Keratinocyte (primary cell): ENCODE measurements around the gene MAML2. TPM values are rescaled to one million over a fixed set of nuclear protein-coding genes. Genes with fewer than 3 reads are reported as not detected.

ENCODE experiments used
- DNase-seq: peaks from one replicate; pipeline ENCODE4 v3.0.0-alpha.2; 2011; ENCODE audit warnings: low read depth, missing footprints, low spot score
- FAIRE-seq: peaks from 2 replicates; lab custom pipeline; 2011; peaks lifted over from hg19 to GRCh38; lab: Jason Lieb, UNC
- H2AFZ ChIP-seq: 2 replicates; pipeline ENCODE4 v1.6.0; 2012; ENCODE audit warnings: low read length, control low read depth, inconsistent platforms; ENCODE audit not compliant: control insufficient read depth
- H3K27ac ChIP-seq: 2 replicates; pipeline ENCODE4 v1.5.1; 2011; ENCODE audit warnings: low read length; ENCODE audit not compliant: control insufficient read depth, insufficient read depth
- H3K27me3 ChIP-seq: 3 replicates; pipeline ENCODE4 v1.6.0; 2011; ENCODE audit warnings: low read length; ENCODE audit not compliant: control insufficient read depth, insufficient read depth; ENCODE audit errors: extremely low read depth
- H3K36me3 ChIP-seq, 2 experiments: 2 replicates in 1 of 2; 3 replicates in 1 of 2; pipeline ENCODE4 v1.5.1; 2011; ENCODE audit warnings: low read length in 2 of 2, mild to moderate bottlenecking in 1 of 2; ENCODE audit not compliant: control insufficient read depth in 2 of 2, insufficient read depth in 2 of 2; ENCODE audit errors: extremely low read depth in 1 of 2
- H3K4me1 ChIP-seq: 3 replicates; pipeline ENCODE4 v1.5.1; 2011; ENCODE audit warnings: low read length; ENCODE audit not compliant: control insufficient read depth, insufficient read depth; ENCODE audit errors: extremely low read depth
- H3K4me2 ChIP-seq: 3 replicates; pipeline ENCODE4 v1.6.0; 2011; ENCODE audit warnings: low read depth, low read length; ENCODE audit not compliant: control insufficient read depth, insufficient read depth; ENCODE audit errors: extremely low read depth
- H3K4me3 ChIP-seq, 3 experiments: fragments of 200-600 bp in 1 of 3; sonication (generic) in 1 of 3; 2 replicates in 2 of 3; 3 replicates in 1 of 3; pipeline ENCODE4 v1.5.1; 2011 to 2016; ENCODE audit warnings: low read length in 3 of 3, mild to moderate bottlenecking in 3 of 3, control low read depth in 2 of 3, inconsistent platforms in 1 of 3, low read depth in 1 of 3, mixed read lengths in 1 of 3, mixed run types in 1 of 3, moderate library complexity in 1 of 3; ENCODE audit not compliant: control insufficient read depth in 2 of 3, insufficient read depth in 2 of 3; ENCODE audit errors: extremely low read depth in 1 of 3
- H3K79me2 ChIP-seq: 2 replicates; pipeline ENCODE4 v1.6.0; 2012; ENCODE audit warnings: low read length; ENCODE audit not compliant: control insufficient read depth, insufficient read depth
- H3K9ac ChIP-seq: 3 replicates; pipeline ENCODE4 v1.6.0; 2011; ENCODE audit warnings: low read length; ENCODE audit not compliant: control insufficient read depth, insufficient read depth; ENCODE audit errors: extremely low read depth
- H3K9me1 ChIP-seq: 3 replicates; pipeline ENCODE4 v1.6.0; 2011; ENCODE audit warnings: low read length; ENCODE audit not compliant: control insufficient read depth, insufficient read depth; ENCODE audit errors: extremely low read depth
- H3K9me3 ChIP-seq: 2 replicates; pipeline ENCODE4 v1.5.1; 2012; ENCODE audit warnings: low read depth, low read length; ENCODE audit not compliant: control insufficient read depth
- H4K20me1 ChIP-seq: 3 replicates; pipeline ENCODE4 v1.6.0; 2011; ENCODE audit warnings: low read length; ENCODE audit not compliant: control insufficient read depth, insufficient read depth; ENCODE audit errors: extremely low read depth
- CTCF ChIP-seq, 3 experiments: IDR thresholded peaks in 1 of 3; conservative IDR thresholded peaks in 1 of 3; optimal IDR thresholded peaks in 1 of 3; 2 replicates in 2 of 3; 3 replicates in 1 of 3; pipeline versions ENCODE3 to v1.5.1; 2011; ENCODE audit warnings: low read length in 3 of 3, mild to moderate bottlenecking in 3 of 3, moderate library complexity in 2 of 3, control low read depth in 1 of 3, inconsistent platforms in 1 of 3; ENCODE audit not compliant: insufficient read depth in 2 of 3; ENCODE audit errors: extremely low read depth in 1 of 3
- EZH2 ChIP-seq: IDR thresholded peaks from one replicate; pipeline ENCODE4 v1.6.1; 2012; ENCODE audit warnings: inconsistent platforms, mild to moderate bottlenecking, low read length, moderate library complexity
- dilution Hi-C: fragments of 300-500 bp; cut with MboI; formaldehyde crosslinking; loops from one replicate; pipeline ENCODE4 v1.7.0; 2020; ENCODE audit warnings: low sequenced_read_pairs; ENCODE audit not compliant: extremely low pct_ligation_motif_present
- polyA plus RNA-seq, 5 experiments: library from polyadenylated mRNA; depleted of rRNA in 3 of 5; stranded (reverse) in 3 of 5; stranded (forward) in 1 of 5; unstranded in 1 of 5; fragments of >200 nt; gene quantifications; 1 replicate in 1 of 5; 2 replicates in 3 of 5; 3 replicates in 1 of 5; pipeline versions ENCODE4 v1.2.1 to v1.2.3, GENCODE V29; 2011 to 2012; ENCODE audit warnings: missing spikeins in 2 of 5, low read depth in 1 of 5, low replicate concordance in 1 of 5

The MAML2 gene
- polyA plus RNA-seq, 1 donor (not counting 4 experiments of a cell fraction or from before 2014, with no cell fraction given): 4.2 TPM

DNA sequence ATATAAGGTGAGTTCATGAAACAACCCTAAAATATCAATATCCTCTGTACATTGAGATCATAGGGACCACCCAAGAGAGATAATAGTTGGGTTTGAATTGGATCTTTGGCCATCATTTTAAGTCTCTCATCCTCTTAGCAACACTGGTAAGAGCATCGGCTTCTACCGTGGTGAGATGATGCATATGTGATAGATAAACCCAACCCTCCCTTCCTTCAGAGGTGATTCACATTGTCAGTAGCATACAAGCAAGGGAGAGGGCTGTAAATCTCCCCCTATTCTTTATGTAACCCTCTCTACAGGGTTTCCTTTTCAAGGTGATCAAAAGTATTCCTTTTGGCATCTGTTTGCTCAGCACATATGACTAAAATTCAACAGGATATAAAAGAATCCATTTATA, 316.7 kb downstream of the MAML2 start:
- H3K9ac ChIP-seq: no peak overlapping the region
- no peaks in the 10 kb centered on the region for H4K20me1 ChIP-seq
- no peaks in the 10 kb centered on the region for H3K9me3 ChIP-seq
- FAIRE-seq: no peak
- dilution Hi-C loops: no loop called here
- no peak overlapping the region for H3K4me2 ChIP-seq
- H3K27me3 ChIP-seq: no peaks in the 10 kb centered on the region
- H2AFZ ChIP-seq: no peak overlapping the region
- no peaks in the 10 kb centered on the region for H3K9me1 ChIP-seq
- DNase-seq: no peak
- H3K4me1 ChIP-seq: no peaks in the 10 kb centered on the region
- no peak overlapping the region for H3K4me3 ChIP-seq
- no peak overlapping the region for H3K27ac ChIP-seq
- H3K36me3 ChIP-seq: peaks cover 0 to 1% of the 10 kb centered on the region in 2 experiments
- no peaks in the 10 kb centered on the region for H3K79me2 ChIP-seq
- TF ChIP-seq EZH2: no peak

DNA sequence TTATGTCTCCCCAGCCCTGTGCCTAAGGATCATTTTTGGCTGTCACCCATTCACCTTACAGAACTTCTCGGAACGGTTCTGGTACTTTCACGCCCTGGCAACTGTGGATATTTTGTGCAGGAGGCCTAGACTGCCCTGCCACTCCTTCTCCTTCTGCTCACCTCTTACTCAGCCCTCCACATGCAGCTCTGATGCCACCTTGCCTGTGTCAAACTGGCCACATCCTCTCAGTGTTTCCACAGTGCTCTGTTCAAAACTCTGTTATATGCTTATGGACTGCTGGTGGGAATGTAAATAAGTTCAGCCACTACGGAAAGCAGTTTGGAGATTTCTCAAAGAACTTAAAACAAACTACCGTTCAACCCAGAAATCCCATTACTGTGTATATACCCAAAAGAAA, 318.3 kb downstream of the MAML2 start:
- no peaks in the 10 kb centered on the region for H3K4me1 ChIP-seq
- dilution Hi-C loops: no loop called here
- no peak overlapping the region for H2AFZ ChIP-seq
- DNase-seq (no peak), FAIRE-seq (no peak)
- no peak overlapping the region for H3K4me2 ChIP-seq
- H3K36me3 ChIP-seq: peaks cover 0 to 1% of the 10 kb centered on the region in 2 experiments
- no peaks in the 10 kb centered on the region for H4K20me1 ChIP-seq
- no peak overlapping the region for H3K27ac ChIP-seq
- no peak overlapping the region for H3K9ac ChIP-seq
- no peaks in the 10 kb centered on the region for H3K79me2 ChIP-seq
- no peaks in the 10 kb centered on the region for H3K9me1 ChIP-seq
- no peak for TF ChIP-seq EZH2
- no peak overlapping the region for H3K4me3 ChIP-seq
- no peaks in the 10 kb centered on the region for H3K27me3 ChIP-seq
- H3K9me3 ChIP-seq: no peaks in the 10 kb centered on the region

GRCh38 chr11:96023275-96023674, 319.7 kb downstream of the MAML2 start:
- Histone ChIP-seq H3K9me3 (no peaks in the 10 kb centered on the region), H4K20me1 (no peaks in the 10 kb centered on the region), H3K79me2 (no peaks in the 10 kb centered on the region), H3K9me1 (no peaks in the 10 kb centered on the region), H3K27me3 (no peaks in the 10 kb centered on the region), H3K4me3 (no peak overlapping the region), H3K27ac (no peak overlapping the region), H3K4me1 (no peaks in the 10 kb centered on the region), H2AFZ (no peak overlapping the region), H3K9ac (no peak overlapping the region), H3K4me2 (no peak overlapping the region), H3K36me3 (peaks cover 0 to 1% of the 10 kb centered on the region in 2 experiments)
- DNase-seq: no peak
- TF ChIP-seq EZH2: no peak
- no peak for TF ChIP-seq CTCF (optimal IDR thresholded peaks at IDR 0.05 in 1 of 3, IDR thresholded peaks at IDR 0.05 in 1 of 3, conservative IDR thresholded peaks at IDR 0.05 in 1 of 3; ENCODE audit: extremely low read depth in 1 of 3, insufficient read depth in 2 of 3, low read length in 3 of 3)
- FAIRE-seq: no peak
- dilution Hi-C loops: no loop called here
